Pancreas (tissue), 10 donors: Measurements from ENCODE around the gene PRXL2A. TPM values are rescaled to one million over a fixed set of nuclear protein-coding genes. Genes with fewer than 3 reads are reported as not detected.

ENCODE experiments used
- ATAC-seq, 4 donors: fragments of 200-7000 bp; cut with Tn5 transposase; one replicate each; pipeline versions ENCODE4 v1.8.0 to v1.9.1; 2020; ENCODE audit warnings: mild to moderate bottlenecking in 4 of 4, moderate library complexity in 4 of 4
- DNase-seq, 6 donors: peaks; one replicate each; pipeline ENCODE4 v3.0.0-alpha.2; 2020
- FAIRE-seq: peaks from 2 replicates; lab custom pipeline; 2012; peaks lifted over from hg19 to GRCh38; lab: Jason Lieb, UNC
- H3K27ac ChIP-seq, 4 donors: fragments of 200-600 bp; sonication (generic); 1 replicate in 3 of 4; 2 replicates in 1 of 4; pipeline versions ENCODE4 v1.5.0 to v1.8.0; 2020
- H3K27me3 ChIP-seq, 4 donors: fragments of 200-600 bp; one replicate each; pipeline ENCODE4 v1.8.0; 2021
- H3K36me3 ChIP-seq, 3 donors: fragments of 200-600 bp; sonication (generic) in 1 of 3; one replicate each; pipeline versions ENCODE4 v1.5.0 to v1.8.0; 2020 to 2021
- H3K4me1 ChIP-seq, 3 donors: fragments of 200-600 bp; one replicate each; pipeline ENCODE4 v1.8.0; 2021
- H3K4me3 ChIP-seq, 4 donors: fragments of 200-600 bp; sonication (generic) in 2 of 4; one replicate each; pipeline versions ENCODE4 v1.5.0 to v1.8.0; 2020 to 2021
- H3K9me3 ChIP-seq, 4 donors: fragments of 200-600 bp; one replicate each; pipeline ENCODE4 v1.8.0; 2021
- WGBS, 2 donors: extraction: QIAGEN DNeasy Blood & Tissue Kit; methylation state at CpG; one replicate each; pipeline ENCODE4 v1.1.7; 2013; 5-methylcytosine and 5-hydroxymethylcytosine counted together
- intact Hi-C, 3 donors: fragments of 100-400 bp; cut with DNase I; formaldehyde crosslinking; loops; one replicate each; pipeline versions ENCODE4 v1.11.1 to v1.14.2; 2022
- polyA plus RNA-seq, 2 donors: library from polyadenylated mRNA; stranded (reverse); fragments of 200-250 nt; gene quantifications; one replicate each; pipeline ENCODE4 v1.2.3, GENCODE V29; 2013
- total RNA-seq, 6 donors: library from RNA; stranded (reverse); fragmentation: NEBNext Ultra II Directional in 4 of 6; extraction: Animal tissue kit (Norgen Biotek cat#: 25700) in 4 of 6; gene quantifications; one replicate each; pipeline versions ENCODE4 v1.2.1 to v1.2.4, GENCODE V29; 2021 to 2023
- TF ChIP-seq, protein P1 (sequence below), 4 donors: fragments of 200-600 bp; sonication (generic) in 3 of 4; IDR thresholded peaks; one replicate each; pipeline versions ENCODE4 v1.5.0 to v1.8.0; 2021; ENCODE audit warnings: antibody characterized with exemption in 4 of 4
- donor health status: healthy with polysubstance abuse.
- donor health status: DM: no; HTN: no; CAD: no; lungs with moderate emphysema.
- donor health status: DM: no; HTN: no; CAD: no.
- donor health status: control.
- donor health status: control.
- donor health status: Bipolar disorder and iron deficiency.
- donor health status: DM: yes; HTN: yes; CAD: no.
- donor health status: DM: no; HTN: no; CAD: no.
- donor health status: DM: no; HTN: no; CAD: no.
- donor health status: DM: yes; HTN: yes; CAD: no.

PRXL2A gene
- total and polyA plus RNA-seq, 8 donors, result 18.2 to 39.8 (median 26.8) TPM

DNA sequence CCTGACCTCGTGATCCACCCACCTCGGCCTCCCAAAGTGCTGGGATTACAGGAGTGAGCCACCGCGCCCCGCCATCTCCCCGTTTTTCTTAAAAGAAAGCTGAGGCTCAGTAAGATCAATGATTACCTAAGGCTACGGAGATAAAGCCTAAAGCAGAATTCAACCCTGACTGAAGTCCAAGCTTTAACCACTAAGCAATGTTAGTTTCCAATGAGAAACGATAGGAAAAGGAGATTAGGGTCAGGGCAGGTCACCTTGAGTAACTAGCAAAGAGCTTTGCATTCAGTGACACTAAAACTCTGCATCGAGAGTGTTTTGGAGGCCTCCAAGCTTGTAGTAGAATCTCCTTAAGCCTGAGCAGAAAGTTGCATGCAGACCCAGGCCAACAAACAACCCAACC is 17.6 kb upstream of the PRXL2A start:
- no peak for FAIRE-seq
- intact Hi-C loops, result no loop called here
- Histone ChIP-seq H3K9me3 (no peaks in the 10 kb centered on the region), H3K36me3 (no peaks in the 10 kb centered on the region), H3K27ac (no peak overlapping the region), H3K4me3 (no peak overlapping the region), H3K4me1 (no peaks in the 10 kb centered on the region), H3K27me3 (no peaks in the 10 kb centered on the region)
- no peak for ATAC-seq
- DNase-seq, result no peak
- TF ChIP-seq, protein P1, sequence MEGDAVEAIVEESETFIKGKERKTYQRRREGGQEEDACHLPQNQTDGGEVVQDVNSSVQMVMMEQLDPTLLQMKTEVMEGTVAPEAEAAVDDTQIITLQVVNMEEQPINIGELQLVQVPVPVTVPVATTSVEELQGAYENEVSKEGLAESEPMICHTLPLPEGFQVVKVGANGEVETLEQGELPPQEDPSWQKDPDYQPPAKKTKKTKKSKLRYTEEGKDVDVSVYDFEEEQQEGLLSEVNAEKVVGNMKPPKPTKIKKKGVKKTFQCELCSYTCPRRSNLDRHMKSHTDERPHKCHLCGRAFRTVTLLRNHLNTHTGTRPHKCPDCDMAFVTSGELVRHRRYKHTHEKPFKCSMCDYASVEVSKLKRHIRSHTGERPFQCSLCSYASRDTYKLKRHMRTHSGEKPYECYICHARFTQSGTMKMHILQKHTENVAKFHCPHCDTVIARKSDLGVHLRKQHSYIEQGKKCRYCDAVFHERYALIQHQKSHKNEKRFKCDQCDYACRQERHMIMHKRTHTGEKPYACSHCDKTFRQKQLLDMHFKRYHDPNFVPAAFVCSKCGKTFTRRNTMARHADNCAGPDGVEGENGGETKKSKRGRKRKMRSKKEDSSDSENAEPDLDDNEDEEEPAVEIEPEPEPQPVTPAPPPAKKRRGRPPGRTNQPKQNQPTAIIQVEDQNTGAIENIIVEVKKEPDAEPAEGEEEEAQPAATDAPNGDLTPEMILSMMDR (IDR thresholded peaks at IDR 0.05), result no peak
- 60 to 69% methylated on average over 9 of the region's 9 CpGs for WGBS, 2 donors

DNA sequence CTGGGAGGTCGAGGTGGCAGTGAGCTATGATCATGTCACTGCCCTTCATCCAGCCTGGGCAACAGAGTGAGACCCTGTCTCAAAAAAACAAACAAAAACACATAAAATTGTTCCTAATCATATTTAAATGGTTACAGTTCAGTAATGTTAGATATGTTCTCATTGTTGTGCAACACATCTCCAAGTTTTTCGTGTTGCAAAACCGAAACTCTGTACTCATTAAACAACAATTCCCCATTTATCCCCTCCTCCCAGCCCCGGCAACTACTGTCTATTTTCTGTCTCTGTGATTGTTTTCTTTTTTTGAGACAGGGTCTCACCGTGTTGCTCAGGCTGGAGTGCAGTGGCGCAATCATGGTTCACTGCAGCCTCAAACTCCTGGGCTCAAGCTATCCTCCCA is 16.1 kb upstream of the PRXL2A start:
- 76 to 90% methylated on average over 6 of the region's 6 CpGs for WGBS, 2 donors
- Histone ChIP-seq H3K36me3 (no peaks in the 10 kb centered on the region), H3K9me3 (no peaks in the 10 kb centered on the region), H3K4me3 (no peak overlapping the region), H3K4me1 (no peaks in the 10 kb centered on the region), H3K27me3 (no peaks in the 10 kb centered on the region), H3K27ac (no peak overlapping the region)
- DNase-seq (no peak), FAIRE-seq (no peak), ATAC-seq (no peak)
- TF ChIP-seq, protein P1 (IDR thresholded peaks at IDR 0.05), result no peak
- intact Hi-C loops, result no loop called here

DNA sequence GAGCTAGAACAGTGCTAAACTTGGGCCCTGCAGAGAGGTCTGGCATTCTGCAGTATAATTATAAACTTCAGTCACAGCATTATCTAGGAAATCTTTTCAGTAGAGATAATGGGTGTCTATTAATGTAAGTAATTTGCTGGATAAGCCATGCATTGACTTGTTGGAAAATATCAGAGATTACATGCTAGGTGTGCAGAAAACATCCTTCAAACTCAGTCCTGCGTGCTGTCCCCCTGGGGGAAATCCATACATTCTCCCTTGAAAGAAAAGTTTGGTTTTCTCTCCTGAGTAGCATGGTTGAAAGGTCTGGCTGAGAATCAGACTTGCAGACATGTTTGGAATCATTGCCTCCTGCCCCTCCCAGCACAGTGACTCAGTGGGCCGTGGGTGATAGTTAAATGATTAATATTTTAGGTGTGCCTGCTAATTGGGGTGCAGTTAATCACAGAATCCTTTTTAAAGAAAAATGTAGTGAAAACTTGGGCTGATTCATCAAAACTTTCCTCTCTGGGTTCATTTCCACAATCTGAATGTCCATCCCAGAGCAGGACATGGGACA is 13.9 kb upstream of the PRXL2A start:
- intact Hi-C loops, result no loop called here
- no peak overlapping the region for H3K27ac ChIP-seq
- DNase-seq (no peak), ATAC-seq (no peak), FAIRE-seq (no peak)
- no peaks in the 10 kb centered on the region for H3K27me3 ChIP-seq
- no peaks in the 10 kb centered on the region for H3K4me1 ChIP-seq
- H3K4me3 ChIP-seq, result no peak overlapping the region
- H3K36me3 ChIP-seq, result no peaks in the 10 kb centered on the region
- 60 to 78% methylated on average over 2 of the region's 2 CpGs for WGBS, 2 donors
- TF ChIP-seq, protein P1 (IDR thresholded peaks at IDR 0.05), result no peak
- no peaks in the 10 kb centered on the region for H3K9me3 ChIP-seq

DNA sequence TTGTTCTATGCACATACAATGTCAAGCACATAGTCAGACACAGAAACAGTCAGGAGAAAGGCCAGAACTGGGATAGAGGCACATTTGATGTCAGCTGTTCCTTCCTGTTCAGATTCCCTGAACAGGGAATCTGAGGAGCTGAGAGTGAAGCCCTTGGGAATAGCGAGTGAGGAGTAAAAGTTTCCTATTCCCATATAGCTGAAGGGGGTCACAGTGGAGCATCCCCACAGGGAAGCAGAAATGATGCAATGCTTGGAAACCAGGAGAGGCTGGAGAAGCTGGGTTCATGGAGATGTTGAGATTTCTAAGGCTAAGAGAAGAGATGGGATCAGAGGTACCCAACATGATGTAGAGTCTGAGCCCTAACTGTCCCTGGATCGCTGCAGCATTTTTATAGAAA is 11.3 kb upstream of the PRXL2A start:
- DNase-seq (no peak), FAIRE-seq (no peak), ATAC-seq (no peak)
- intact Hi-C loops, result no loop called here
- H3K36me3 ChIP-seq, result no peaks in the 10 kb centered on the region
- no peak overlapping the region for H3K4me3 ChIP-seq
- TF ChIP-seq, protein P1 (IDR thresholded peaks at IDR 0.05), result no peak
- no peaks in the 10 kb centered on the region for H3K27me3 ChIP-seq
- H3K4me1 ChIP-seq, result no peaks in the 10 kb centered on the region
- H3K9me3 ChIP-seq, result no peaks in the 10 kb centered on the region
- 88 to 92% methylated on average over 2 of the region's 2 CpGs for WGBS, 2 donors
- no peak overlapping the region for H3K27ac ChIP-seq

DNA sequence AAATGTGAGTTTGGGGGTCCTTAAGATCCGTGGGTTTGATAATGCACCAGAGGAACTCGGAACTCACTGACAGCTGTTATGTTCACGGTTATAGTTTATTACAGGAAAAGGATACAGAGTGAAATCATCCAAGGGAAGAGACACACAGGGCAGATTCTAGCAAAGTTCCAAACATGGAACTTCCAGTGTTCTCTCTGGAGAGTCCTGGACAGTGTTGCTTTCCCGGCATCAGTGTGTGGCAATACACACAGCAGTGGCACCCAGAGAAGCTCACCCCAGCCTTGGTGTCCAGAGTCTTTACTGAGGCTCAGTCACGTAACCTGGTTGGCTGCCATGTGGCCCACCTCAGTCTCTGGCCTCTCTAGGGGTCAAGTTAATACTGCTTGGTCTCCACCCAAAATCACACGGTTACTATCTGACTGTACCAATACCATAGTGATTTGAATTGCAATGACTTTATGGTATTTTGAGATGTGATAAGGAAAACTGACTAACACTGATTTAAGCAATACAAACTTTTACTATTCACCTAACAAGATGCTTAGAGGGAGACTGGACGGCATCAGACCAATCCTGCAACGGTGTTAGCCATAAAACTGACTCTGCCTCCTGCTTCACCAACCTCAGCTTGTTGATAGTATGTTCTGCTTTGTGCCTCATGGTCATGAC is 8.1 kb upstream of the PRXL2A start:
- FAIRE-seq (no peak), DNase-seq (no peak), ATAC-seq (no peak)
- intact Hi-C loops, result no loop called here
- H3K36me3 ChIP-seq, result no peaks in the 10 kb centered on the region
- no peak overlapping the region for H3K4me3 ChIP-seq
- H3K9me3 ChIP-seq, result no peaks in the 10 kb centered on the region
- TF ChIP-seq, protein P1 (IDR thresholded peaks at IDR 0.05), result no peak
- no peak overlapping the region for H3K27ac ChIP-seq
- WGBS, 2 donors, result 65 to 71% methylated on average over 8 of the region's 8 CpGs
- no peaks in the 10 kb centered on the region for H3K4me1 ChIP-seq
- no peaks in the 10 kb centered on the region for H3K27me3 ChIP-seq
